ENCODE data around the gene DDX54.

The DDX54 gene

GRCh38 chr12:113185180-113186032, at the start of gene DDX54, which contains the start of gene RITA1:
DDX54 (minus strand) TSS chr12:113185478; CDS start chr12:113185451, 27 bp downstream.
RITA1 (plus strand) TSS chr12:113185721; CDS start chr12:113186747, 1,026 bp downstream.
- no peak for DNase-seq

GRCh38 chr12:113234483-113234882, 49.2 kb upstream of the DDX54 start:
- DNase-seq, result no peak

- no peak for DNase-seq
Observed at GRCh38 chr12:113233967-113234366, 48.7 kb upstream of the DDX54 start.

GRCh38 chr12:113232840-113233585, 47.7 kb upstream of the DDX54 start:
- no peak for DNase-seq

- DNase-seq, result no peak
Observed at GRCh38 chr12:113232089-113232839, 47.0 kb upstream of the DDX54 start.

- no peak for DNase-seq
Observed at GRCh38 chr12:113231235-113232088, 46.2 kb upstream of the DDX54 start.

- DNase-seq, result no peak
Observed at GRCh38 chr12:113230315-113231234, 45.3 kb upstream of the DDX54 start.

- DNase-seq, result no peak
Observed at GRCh38 chr12:113228394-113229028, 43.2 kb upstream of the DDX54 start.

GRCh38 chr12:113227686-113228391, 42.6 kb upstream of the DDX54 start:
- DNase-seq, result no peak

- no peak for DNase-seq
Observed at GRCh38 chr12:113226696-113227568, 41.7 kb upstream of the DDX54 start.

GRCh38 chr12:113224955-113225354, 39.7 kb upstream of the DDX54 start:
- DNase-seq, result no peak

GRCh38 chr12:113222730-113223531, 37.7 kb upstream of the DDX54 start:
- no peak for DNase-seq

- no peak for DNase-seq
Observed at GRCh38 chr12:113221997-113222729, 36.9 kb upstream of the DDX54 start.

GRCh38 chr12:113221181-113221996, 36.1 kb upstream of the DDX54 start, which contains the start of gene TPCN1:
TPCN1 (plus strand) TSS chr12:113221464; CDS start chr12:113226853, 5,389 bp downstream.
- DNase-seq, result no peak

GRCh38 chr12:113220593-113221180, 35.4 kb upstream of the DDX54 start:
- no peak for DNase-seq

GRCh38 chr12:113216027-113216426, 30.7 kb upstream of the DDX54 start:
- DNase-seq, result no peak

All from cortex of kidney (tissue), 1 donor.